MM.1S (cell line): Measurements from ENCODE around the gene CCDC86.

ENCODE experiments used
- DNase-seq: peaks from one replicate; pipeline ENCODE4 v3.0.0-alpha.2; 2015
- H2AFZ ChIP-seq: fragments of 300-600 bp; sonication (generic); 2 replicates; pipeline ENCODE4 v1.6.0; 2016; ENCODE audit warnings: antibody characterized with exemption, low read length
- H3F3A ChIP-seq: fragments of 300-600 bp; sonication (generic); 2 replicates; pipeline ENCODE4 v1.6.1; 2016; ENCODE audit warnings: mild to moderate bottlenecking, antibody characterized with exemption, low read length, moderate library complexity, mixed read lengths; ENCODE audit not compliant: insufficient read depth
- H3K27ac ChIP-seq: fragments of 300-600 bp; sonication (generic); 2 replicates; pipeline ENCODE4 v1.5.1; 2016; ENCODE audit warnings: mild to moderate bottlenecking, low read length
- H3K27me3 ChIP-seq: fragments of 300-600 bp; sonication (generic); replicated peaks from 2 replicates; pipeline ENCODE4 v1.6.0; 2016; ENCODE audit warnings: low read length; ENCODE audit not compliant: insufficient read depth
- H3K36me3 ChIP-seq: fragments of 300-600 bp; sonication (generic); replicated peaks from 2 replicates; pipeline ENCODE4 v1.6.1; 2016; ENCODE audit warnings: mild to moderate bottlenecking, low read length, mixed read lengths; ENCODE audit not compliant: insufficient read depth
- H3K4me1 ChIP-seq: fragments of 300-600 bp; sonication (generic); 2 replicates; pipeline ENCODE4 v1.6.1; 2016; ENCODE audit warnings: low read length, mixed read lengths
- H3K4me2 ChIP-seq: fragments of 300-600 bp; sonication (generic); 2 replicates; pipeline ENCODE4 v1.6.0; 2016; ENCODE audit warnings: low read depth, low read length
- H3K4me3 ChIP-seq: fragments of 300-600 bp; sonication (generic); 2 replicates; pipeline ENCODE4 v1.5.1; 2016; ENCODE audit warnings: low read length, mixed read lengths
- H3K79me2 ChIP-seq: fragments of 300-600 bp; sonication (generic); 2 replicates; pipeline ENCODE4 v1.6.1; 2016; ENCODE audit warnings: mixed run types, low read length, mixed read lengths
- H3K9ac ChIP-seq: fragments of 300-600 bp; sonication (generic); 2 replicates; pipeline ENCODE4 v1.6.1; 2016; ENCODE audit warnings: low read length, mixed read lengths
- H3K9me2 ChIP-seq: fragments of 300-600 bp; sonication (generic); replicated peaks from 2 replicates; pipeline ENCODE4 v1.6.1; 2016; ENCODE audit warnings: mild to moderate bottlenecking, low read length, mixed read lengths; ENCODE audit not compliant: insufficient read depth
- H3K9me3 ChIP-seq: fragments of 300-600 bp; sonication (generic); replicated peaks from 2 replicates; pipeline ENCODE4 v1.6.1; 2016; ENCODE audit warnings: mild to moderate bottlenecking, low read length, mixed read lengths; ENCODE audit not compliant: insufficient read depth
- H4K20me1 ChIP-seq: fragments of 300-600 bp; sonication (generic); 2 replicates; pipeline ENCODE4 v1.6.1; 2016; ENCODE audit warnings: mild to moderate bottlenecking, low read length, moderate library complexity, mixed read lengths; ENCODE audit not compliant: insufficient read depth
- CTCF ChIP-seq: fragments of 300-600 bp; sonication (generic); IDR thresholded peaks from 2 replicates; pipeline ENCODE4 v1.5.1; 2016; ENCODE audit warnings: antibody characterized with exemption, low read length, mixed read lengths
- EZH2 ChIP-seq: fragments of 300-600 bp; sonication (generic); optimal IDR thresholded peaks from 2 replicates; pipeline ENCODE3; 2017; ENCODE audit warnings: low read depth, mild to moderate bottlenecking, antibody characterized with exemption, low read length, mixed read lengths
- EZH2phosphoT487 ChIP-seq: fragments of 300-600 bp; sonication (generic); IDR thresholded peaks from 2 replicates; pipeline ENCODE4 v1.6.1; 2018; ENCODE audit warnings: antibody characterized with exemption, low read length

CCDC86 gene

GRCh38 chr11:60859616-60860250 lies 17.8 kb downstream of the CCDC86 start:
- no peaks in the 10 kb centered on the region for H3K36me3 ChIP-seq
- H3K4me2 ChIP-seq, result no peak overlapping the region
- H3K27ac ChIP-seq, result no peak overlapping the region
- no peak overlapping the region for H2AFZ ChIP-seq
- no peaks in the 10 kb centered on the region for H3K9me2 ChIP-seq
- no peaks in the 10 kb centered on the region for H3K79me2 ChIP-seq
- H3F3A ChIP-seq, result 0 out of 2 replicates have a peak, but pooled peaks cover 6% of the 10 kb centered on the region
- no peaks in the 10 kb centered on the region for H3K27me3 ChIP-seq
- H3K4me3 ChIP-seq, result no peak overlapping the region
- H4K20me1 ChIP-seq, result no peaks in the 10 kb centered on the region
- DNase-seq, result no peak
- no peak overlapping the region for H3K9ac ChIP-seq
- peaks cover 9% of the 10 kb centered on the region; the same call in 1 of the 2 replicates for H3K4me1 ChIP-seq
- H3K9me3 ChIP-seq, result no peaks in the 10 kb centered on the region
- TF ChIP-seq EZH2 (no peak), EZH2phosphoT487 (no peak), CTCF (no peak)

DNA sequence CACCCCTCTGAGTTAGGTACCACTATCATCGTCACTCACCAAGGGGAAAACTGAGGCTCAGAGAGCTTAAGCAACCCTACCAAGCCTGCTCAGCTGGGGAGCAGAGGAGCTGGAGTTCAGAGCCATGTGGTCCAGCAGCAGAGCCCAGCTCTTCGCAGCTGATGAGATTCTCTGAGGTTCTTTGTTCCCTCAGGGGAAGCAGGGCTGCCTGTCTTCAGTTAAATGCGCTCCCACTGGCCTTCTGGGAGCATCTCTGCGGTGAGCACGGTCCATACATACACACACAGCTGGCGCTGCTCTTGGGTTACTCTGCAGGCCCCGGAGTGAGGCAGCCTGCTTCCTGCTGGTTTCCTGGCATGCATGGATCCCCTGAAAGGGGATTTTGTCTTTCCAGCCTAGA lies 19.0 kb downstream of the CCDC86 start:
- H2AFZ ChIP-seq, result no peak overlapping the region
- H3K36me3 ChIP-seq, result no peaks in the 10 kb centered on the region
- no peaks in the 10 kb centered on the region for H4K20me1 ChIP-seq
- no peaks in the 10 kb centered on the region for H3F3A ChIP-seq
- no peak overlapping the region for H3K27ac ChIP-seq
- no peak for DNase-seq
- H3K4me1 ChIP-seq, result peaks cover 18% of the 10 kb centered on the region
- no peak for TF ChIP-seq EZH2
- no peak for TF ChIP-seq CTCF
- no peak for TF ChIP-seq EZH2phosphoT487
- no peak overlapping the region for H3K4me3 ChIP-seq
- no peaks in the 10 kb centered on the region for H3K9me2 ChIP-seq
- no peaks in the 10 kb centered on the region for H3K27me3 ChIP-seq
- no peaks in the 10 kb centered on the region for H3K79me2 ChIP-seq
- no peak overlapping the region for H3K4me2 ChIP-seq
- H3K9me3 ChIP-seq, result no peaks in the 10 kb centered on the region
- no peak overlapping the region for H3K9ac ChIP-seq

- Histone ChIP-seq H3F3A (no peaks in the 10 kb centered on the region), H3K79me2 (no peaks in the 10 kb centered on the region), H3K27ac (no peak overlapping the region), H3K4me2 (no peak overlapping the region), H3K9me2 (no peaks in the 10 kb centered on the region), H3K4me3 (no peak overlapping the region), H3K27me3 (no peaks in the 10 kb centered on the region), H3K9ac (no peak overlapping the region), H3K9me3 (no peaks in the 10 kb centered on the region), H2AFZ (no peak overlapping the region), H4K20me1 (no peaks in the 10 kb centered on the region), H3K36me3 (no peaks in the 10 kb centered on the region), H3K4me1 (peaks cover 18% of the 10 kb centered on the region)
- TF ChIP-seq EZH2 (no peak), CTCF (no peak), EZH2phosphoT487 (no peak)
- DNase-seq, result no peak
Observed at GRCh38 chr11:60862171-60862570, 20.3 kb downstream of the CCDC86 start.
